HepG2 (cell line): ENCODE data around the gene PLIN3. TPM values are rescaled to one million over a fixed set of nuclear protein-coding genes. Genes with fewer than 3 reads are reported as not detected.
A peak's percentile ranks its signal among the peaks of the same experiment; 100 is the strongest.

Experiments used
- ATF7-NPFF ChIP-seq: sonication (generic); formaldehyde crosslinking; IDR thresholded peaks from 2 replicates; pipeline ENCODE4 v1.8.1; 2023; ENCODE audit warnings: mild to moderate bottlenecking, low read depth, missing genetic modification reagents, moderate library complexity
- HCFC1 ChIP-seq: fragments of 150-350 bp; IDR thresholded peaks from 2 replicates; pipeline ENCODE4 v1.6.1; 2014; ENCODE audit warnings: low read depth, low read length
- IRF2 ChIP-seq: IDR thresholded peaks from 2 replicates; pipeline ENCODE4 v1.6.1; 2018; ENCODE audit warnings: missing genetic modification reagents, missing compliant biosample characterization
- KLF6 ChIP-seq: IDR thresholded peaks from 2 replicates; pipeline ENCODE4 v1.8.0; 2016; ENCODE audit warnings: missing biosample characterization, missing genetic modification reagents
- MAFF ChIP-seq: IDR thresholded peaks from 2 replicates; pipeline ENCODE4 v1.6.1; 2011; ENCODE audit warnings: low read depth, low read length, improper control_type of control experiment
- MIER2 ChIP-seq: IDR thresholded peaks from 2 replicates; pipeline ENCODE4 v1.6.1; 2016; ENCODE audit warnings: missing biosample characterization, missing genetic modification reagents
- MXI1 ChIP-seq: IDR thresholded peaks from 3 replicates; pipeline ENCODE4 v1.6.1; 2012; ENCODE audit warnings: low read depth, low read length, inconsistent platforms, borderline replicate concordance
- NBN ChIP-seq: fragments of 450-650 bp; conservative IDR thresholded peaks from 2 replicates; pipeline ENCODE4 v1.6.1; 2017
- NFYC ChIP-seq: IDR thresholded peaks from 2 replicates; pipeline ENCODE4 v1.6.1; 2016; ENCODE audit warnings: missing genetic modification reagents, missing compliant biosample characterization
- NONO ChIP-seq, 2 experiments: fragments of 450-650 bp in 1 of 2; sonication (generic) in 1 of 2; formaldehyde crosslinking in 1 of 2; IDR thresholded peaks in 1 of 2; conservative IDR thresholded peaks in 1 of 2; 2 replicates each; pipeline versions ENCODE4 v1.6.1 to v1.8.0; 2017 to 2022; ENCODE audit warnings: mild to moderate bottlenecking in 1 of 2, missing genetic modification reagents in 1 of 2, moderate library complexity in 1 of 2
- POLR2AphosphoS5 ChIP-seq: IDR thresholded peaks from 2 replicates; pipeline ENCODE4 v1.6.1; 2012; ENCODE audit warnings: low read depth, low read length
- PPARG ChIP-seq: conservative IDR thresholded peaks from 2 replicates; pipeline ENCODE4 v1.6.1; 2016; ENCODE audit warnings: missing biosample characterization, missing genetic modification reagents
- TAF1 ChIP-seq: sonication (generic); formaldehyde crosslinking; IDR thresholded peaks from 2 replicates; pipeline ENCODE4 v1.4.0; 2020; ENCODE audit warnings: missing genetic modification reagents
- TOE1 ChIP-seq: sonication (generic); formaldehyde crosslinking; IDR thresholded peaks from 2 replicates; pipeline ENCODE4 v1.4.0; 2020; ENCODE audit warnings: mild to moderate bottlenecking, missing genetic modification reagents
- ZC3H13 ChIP-seq: sonication (generic); formaldehyde crosslinking; IDR thresholded peaks from 2 replicates; pipeline ENCODE4 v1.8.1; 2023; ENCODE audit warnings: mild to moderate bottlenecking, missing genetic modification reagents, moderate library complexity
- ZNF234 ChIP-seq: sonication (generic); formaldehyde crosslinking; conservative IDR thresholded peaks from 2 replicates; pipeline ENCODE4 v1.5.1; 2020; ENCODE audit warnings: mild to moderate bottlenecking, missing genetic modification reagents
- ZNF235 ChIP-seq: sonication (generic); formaldehyde crosslinking; IDR thresholded peaks from 2 replicates; pipeline ENCODE4 v1.8.1; 2023; ENCODE audit warnings: mild to moderate bottlenecking, missing genetic modification reagents, borderline replicate concordance
- ZNF367 ChIP-seq: sonication (generic); formaldehyde crosslinking; IDR thresholded peaks from 2 replicates; pipeline ENCODE4 v1.4.0; 2020; ENCODE audit warnings: missing genetic modification reagents, borderline replicate concordance
- ZNF446 ChIP-seq: sonication (generic); formaldehyde crosslinking; IDR thresholded peaks from 2 replicates; pipeline ENCODE4 v1.5.0; 2020; ENCODE audit warnings: mild to moderate bottlenecking, missing genetic modification reagents
- ZNF556 ChIP-seq: sonication (generic); formaldehyde crosslinking; IDR thresholded peaks from 2 replicates; pipeline ENCODE4 v1.4.0; 2020; ENCODE audit warnings: mild to moderate bottlenecking, missing genetic modification reagents, borderline replicate concordance
- ZNF644 ChIP-seq: IDR thresholded peaks from 2 replicates; pipeline ENCODE4 v1.6.1; 2016; ENCODE audit warnings: low read depth
- ZNF724P ChIP-seq: sonication (generic); formaldehyde crosslinking; IDR thresholded peaks from 2 replicates; pipeline ENCODE4 v1.8.0; 2022; ENCODE audit warnings: missing genetic modification reagents, borderline replicate concordance
- polyA plus RNA-seq, 8 experiments: library from polyadenylated mRNA; depleted of rRNA in 3 of 8; stranded (reverse) in 7 of 8; unstranded in 1 of 8; fragments of >200 nt; fragmentation: Illumina TruSeq in 4 of 8; extraction: Trizol in 4 of 8; gene quantifications; 2 replicates each; pipeline versions ENCODE4 v1.2.1 to v1.2.3, GENCODE V29; 2011 to 2016; ENCODE audit warnings: low read depth in 4 of 8, missing spikeins in 1 of 8, mixed read lengths in 1 of 8; ENCODE audit not compliant: insufficient read depth in 1 of 8
- total RNA-seq, 5 experiments: library from RNA; depleted of rRNA; stranded (reverse); fragments of >200 nt; fragmentation: Illumina TruSeq; extraction: Trizol; gene quantifications; 2 replicates each; pipeline ENCODE4 v1.2.3, GENCODE V29; 2016; ENCODE audit warnings: low read depth in 1 of 5
- TF ChIP-seq, protein P1 (sequence below): sonication (generic); formaldehyde crosslinking; IDR thresholded peaks from 2 replicates; pipeline ENCODE4 v1.8.1; 2023; ENCODE audit warnings: mild to moderate bottlenecking, moderate library complexity, missing genetic modification reagents
- TF ChIP-seq, protein P2 (sequence below): IDR thresholded peaks from 2 replicates; pipeline ENCODE4 v1.6.1; 2016
- TF ChIP-seq, protein P3 (sequence below): sonication (generic); formaldehyde crosslinking; IDR thresholded peaks from 2 replicates; pipeline ENCODE4 v1.8.0; 2022; ENCODE audit warnings: missing genetic modification reagents, mild to moderate bottlenecking, moderate library complexity, borderline replicate concordance
- TF ChIP-seq, protein P4 (sequence below): sonication (generic); formaldehyde crosslinking; conservative IDR thresholded peaks from 2 replicates; pipeline ENCODE4 v1.8.0; 2022; ENCODE audit warnings: low read depth, missing genetic modification reagents

PLIN3 gene
- total and polyA plus RNA-seq, 2 of the 13 experiments (the other 11 are each of a cell fraction or from before 2014, with no cell fraction given) = 49.3 to 57.9 TPM

DNA sequence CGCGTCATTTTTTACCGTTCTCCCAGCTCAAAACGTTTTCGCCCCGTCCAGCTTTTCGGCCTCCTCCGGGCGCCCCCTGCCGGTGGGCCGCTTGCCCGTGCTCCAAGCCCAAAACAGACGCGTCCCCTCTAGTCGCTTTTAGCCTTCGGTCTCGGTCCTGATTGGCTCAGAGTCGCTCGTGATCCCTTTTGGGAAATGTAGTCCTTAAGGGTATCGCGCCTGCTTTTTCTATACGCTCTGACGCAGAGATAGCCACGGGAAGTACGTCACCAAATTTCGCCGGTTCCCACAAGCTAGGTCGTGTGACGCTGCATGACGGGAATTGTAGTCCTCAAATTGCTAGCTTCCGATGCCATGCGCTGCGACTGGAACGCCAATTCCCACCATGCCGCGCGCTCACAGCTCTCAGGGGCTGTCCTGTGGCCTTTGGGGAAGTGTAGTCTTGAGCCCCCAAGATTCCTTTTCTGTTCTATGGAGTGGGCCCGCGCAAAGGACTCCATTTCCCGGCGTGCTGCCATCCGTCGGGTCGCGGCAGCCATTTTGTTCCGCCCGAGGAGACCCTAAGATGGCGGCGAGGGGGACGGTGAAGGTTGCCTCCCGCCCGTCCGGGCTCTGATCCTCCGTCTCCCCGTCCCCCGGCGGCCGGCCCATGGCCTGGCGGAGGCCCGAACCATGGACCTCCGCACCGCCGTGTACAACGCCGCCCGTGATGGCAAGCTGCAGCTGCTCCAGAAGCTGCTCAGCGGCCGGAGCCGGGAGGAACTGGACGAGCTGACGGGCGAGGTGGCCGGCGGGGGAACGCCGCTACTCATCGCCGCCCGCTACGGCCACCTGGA, 76.1 kb downstream of the PLIN3 start, which contains the start of gene FEM1A (continued):
- TF ChIP-seq ZNF644 (CRISPR knock-in tag) (no peak), ZC3H13 (CRISPR knock-in tag) (no peak), NONO (IDR thresholded peaks at IDR 0.05) (no peak), NONO (CRISPR knock-in tag; conservative IDR thresholded peaks at IDR 0.05) (peak; percentile 65), ATF7-NPFF (peak; percentile 69; the same call in 1 of the 2 replicates), ZNF367 (CRISPR knock-in tag) (no peak), IRF2 (CRISPR knock-in tag) (peak; percentile 74; the same call in 1 of the 2 replicates), ZNF724P (CRISPR knock-in tag) (peak; percentile 78; the same call in 1 of the 2 replicates), ZNF446 (CRISPR knock-in tag) (no peak), ZNF556 (no peak; the same call in 1 of the 2 replicates), KLF6 (peak; percentile 47), ZNF234 (peak; percentile 79; the same call in 1 of the 2 replicates), POLR2AphosphoS5 (peak; percentile 77), HCFC1 (peak; percentile 98), PPARG (CRISPR knock-in tag) (0 out of 2 replicates have a peak, but pooled peaks have one; percentile 29), TAF1 (CRISPR knock-in tag) (peak; percentile 91), MXI1 (peak; percentile 90; the same call in 1 of the 3 replicates), MAFF (no peak; the same call in 1 of the 2 replicates), ZNF235 (peak; percentile 56), TOE1 (CRISPR knock-in tag) (0 out of 2 replicates have a peak, but pooled peaks have one; percentile 33), NFYC (CRISPR knock-in tag) (peak; percentile 87), NBN (no peak), MIER2 (CRISPR knock-in tag) (peak; percentile 75; the same call in 1 of the 2 replicates)
- TF ChIP-seq, protein P1, sequence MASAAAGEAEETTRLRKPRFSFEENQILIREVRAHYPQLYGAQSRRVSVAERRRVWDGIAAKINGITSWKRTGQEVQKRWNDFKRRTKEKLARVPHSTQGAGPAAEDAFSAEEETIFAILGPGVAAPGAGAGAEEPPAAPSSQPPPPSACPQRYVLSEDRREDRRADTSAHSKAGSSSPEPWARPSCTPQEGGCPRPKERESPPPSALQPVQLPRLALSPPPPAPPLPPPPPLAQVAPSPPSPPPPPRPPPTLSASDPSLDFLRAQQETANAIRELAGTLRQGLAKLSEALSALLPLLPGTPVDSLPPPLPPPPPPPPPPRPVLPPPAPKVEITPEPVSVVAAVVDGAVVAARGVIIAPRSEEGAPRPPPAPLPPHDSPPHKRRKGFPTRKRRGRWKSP = 0 out of 2 replicates have a peak, but pooled peaks have one; percentile 35
- TF ChIP-seq, protein P2, sequence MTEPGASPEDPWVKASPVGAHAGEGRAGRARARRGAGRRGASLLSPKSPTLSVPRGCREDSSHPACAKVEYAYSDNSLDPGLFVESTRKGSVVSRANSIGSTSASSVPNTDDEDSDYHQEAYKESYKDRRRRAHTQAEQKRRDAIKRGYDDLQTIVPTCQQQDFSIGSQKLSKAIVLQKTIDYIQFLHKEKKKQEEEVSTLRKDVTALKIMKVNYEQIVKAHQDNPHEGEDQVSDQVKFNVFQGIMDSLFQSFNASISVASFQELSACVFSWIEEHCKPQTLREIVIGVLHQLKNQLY = no peak; the same call in 1 of the 2 replicates
- TF ChIP-seq, protein P3, sequence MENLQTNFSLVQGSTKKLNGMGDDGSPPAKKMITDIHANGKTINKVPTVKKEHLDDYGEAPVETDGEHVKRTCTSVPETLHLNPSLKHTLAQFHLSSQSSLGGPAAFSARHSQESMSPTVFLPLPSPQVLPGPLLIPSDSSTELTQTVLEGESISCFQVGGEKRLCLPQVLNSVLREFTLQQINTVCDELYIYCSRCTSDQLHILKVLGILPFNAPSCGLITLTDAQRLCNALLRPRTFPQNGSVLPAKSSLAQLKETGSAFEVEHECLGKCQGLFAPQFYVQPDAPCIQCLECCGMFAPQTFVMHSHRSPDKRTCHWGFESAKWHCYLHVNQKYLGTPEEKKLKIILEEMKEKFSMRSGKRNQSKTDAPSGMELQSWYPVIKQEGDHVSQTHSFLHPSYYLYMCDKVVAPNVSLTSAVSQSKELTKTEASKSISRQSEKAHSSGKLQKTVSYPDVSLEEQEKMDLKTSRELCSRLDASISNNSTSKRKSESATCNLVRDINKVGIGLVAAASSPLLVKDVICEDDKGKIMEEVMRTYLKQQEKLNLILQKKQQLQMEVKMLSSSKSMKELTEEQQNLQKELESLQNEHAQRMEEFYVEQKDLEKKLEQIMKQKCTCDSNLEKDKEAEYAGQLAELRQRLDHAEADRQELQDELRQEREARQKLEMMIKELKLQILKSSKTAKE (CRISPR knock-in tag) = no peak
- TF ChIP-seq, protein P4, sequence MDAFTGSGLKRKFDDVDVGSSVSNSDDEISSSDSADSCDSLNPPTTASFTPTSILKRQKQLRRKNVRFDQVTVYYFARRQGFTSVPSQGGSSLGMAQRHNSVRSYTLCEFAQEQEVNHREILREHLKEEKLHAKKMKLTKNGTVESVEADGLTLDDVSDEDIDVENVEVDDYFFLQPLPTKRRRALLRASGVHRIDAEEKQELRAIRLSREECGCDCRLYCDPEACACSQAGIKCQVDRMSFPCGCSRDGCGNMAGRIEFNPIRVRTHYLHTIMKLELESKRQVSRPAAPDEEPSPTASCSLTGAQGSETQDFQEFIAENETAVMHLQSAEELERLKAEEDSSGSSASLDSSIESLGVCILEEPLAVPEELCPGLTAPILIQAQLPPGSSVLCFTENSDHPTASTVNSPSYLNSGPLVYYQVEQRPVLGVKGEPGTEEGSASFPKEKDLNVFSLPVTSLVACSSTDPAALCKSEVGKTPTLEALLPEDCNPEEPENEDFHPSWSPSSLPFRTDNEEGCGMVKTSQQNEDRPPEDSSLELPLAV = no peak
